GM12878 (cell line): ENCODE results near the gene FOXP1. TPM values are rescaled to one million over a fixed set of nuclear protein-coding genes. Genes with fewer than 3 reads are reported as not detected.

Source experiments
- BMI1 ChIP-seq: fragments of 450-650 bp; IDR thresholded peaks from 2 replicates; pipeline ENCODE4 v1.6.1; 2016; ENCODE audit warnings: mild to moderate bottlenecking, moderate library complexity, borderline replicate concordance
- CBX3 ChIP-seq: fragments of 200-600 bp; sonication (generic); IDR thresholded peaks from 2 replicates; pipeline ENCODE4 v1.6.1; 2016; ENCODE audit warnings: low read depth, borderline replicate concordance
- CEBPB ChIP-seq, 2 experiments: fragments of 150-350 bp in 1 of 2; IDR thresholded peaks; 2 replicates each; pipeline ENCODE4 v1.6.1; 2012 to 2014; ENCODE audit warnings: low read depth in 2 of 2, low read length in 2 of 2, borderline replicate concordance in 1 of 2, inconsistent platforms in 1 of 2
- MXI1 ChIP-seq: fragments of 150-350 bp; IDR thresholded peaks from 2 replicates; pipeline ENCODE4 v1.6.1; 2011; ENCODE audit warnings: low read depth, mild to moderate bottlenecking, inconsistent platforms, low read length, improper control_type of control experiment
- POLR2AphosphoS2 ChIP-seq: IDR thresholded peaks from 2 replicates; pipeline ENCODE4 v1.6.1; 2011; ENCODE audit warnings: low read depth, mild to moderate bottlenecking, low read length, improper control_type of control experiment, moderate library complexity
- SMARCA5 ChIP-seq: fragments of 450-650 bp; IDR thresholded peaks from 2 replicates; pipeline ENCODE4 v1.6.1; 2017; ENCODE audit warnings: mild to moderate bottlenecking
- SRF ChIP-seq, 2 experiments: IDR thresholded peaks; 2 replicates each; pipeline ENCODE4 v1.6.1; 2011; ENCODE audit warnings: low read depth in 2 of 2, low read length in 2 of 2, mild to moderate bottlenecking in 1 of 2, moderate library complexity in 1 of 2
- TARDBP ChIP-seq: IDR thresholded peaks from 2 replicates; pipeline ENCODE4 v1.6.1; 2016; ENCODE audit warnings: borderline replicate concordance
- ZSCAN29 ChIP-seq: fragments of 450-650 bp; IDR thresholded peaks from 2 replicates; pipeline ENCODE4 v1.6.1; 2017; ENCODE audit warnings: mild to moderate bottlenecking, moderate library complexity
- polyA plus RNA-seq, 11 experiments: library from polyadenylated mRNA; depleted of rRNA in 4 of 11; unstranded in 6 of 11; stranded (reverse) in 5 of 11; fragments of >200 nt; fragmentation: Nextera tagmentation in 4 of 11; fragmentation: Illumina TruSeq in 1 of 11; extraction: Ambion mirVana in 4 of 11; extraction: Trizol in 1 of 11; gene quantifications; 1 replicate in 1 of 11; 2 replicates in 10 of 11; pipeline versions ENCODE4 v1.2.1 to v1.2.3, GENCODE V29; 2011 to 2016; ENCODE audit warnings: inconsistent platforms in 2 of 11, missing spikeins in 2 of 11, low read depth in 1 of 11
- total RNA-seq, 4 experiments: library from RNA; depleted of rRNA in 3 of 4; stranded (reverse); fragments of >200 nt in 3 of 4; fragmentation: Illumina TruSeq in 1 of 4; extraction: Trizol in 1 of 4; gene quantifications; 2 replicates each; pipeline versions ENCODE4 v1.2.1 to v1.2.3, GENCODE V29; 2013 to 2021
- TF ChIP-seq, protein P1 (sequence below): IDR thresholded peaks from 2 replicates; pipeline ENCODE4 v1.6.1; 2012; ENCODE audit warnings: improper control_type of control experiment, low read depth, low read length; ENCODE audit not compliant: insufficient replicate concordance
- TF ChIP-seq, protein P2 (sequence below): IDR thresholded peaks from 2 replicates; pipeline ENCODE4 v1.6.1; 2011; ENCODE audit warnings: borderline replicate concordance, low read depth, mild to moderate bottlenecking, moderate library complexity, mixed read lengths, low read length; ENCODE audit not compliant: insufficient read depth; ENCODE audit errors: extremely low read length
- TF ChIP-seq, protein P3 (sequence below): fragments of 450-650 bp; formaldehyde crosslinking; IDR thresholded peaks from 2 replicates; pipeline ENCODE4 v1.5.0; 2022; ENCODE audit warnings: mild to moderate bottlenecking, missing genetic modification characterization
- TF ChIP-seq, protein P4 (sequence below): fragments of 450-650 bp; IDR thresholded peaks from 2 replicates; pipeline ENCODE4 v1.6.1; 2016; ENCODE audit warnings: mild to moderate bottlenecking, moderate library complexity, borderline replicate concordance

Gene FOXP1
- total and polyA plus RNA-seq, 10 of the 15 experiments (the other 5 are each of a cell fraction or from before 2014, with no cell fraction given): 0.05 to 1.6 (median 0.20) TPM; not detected in 1

DNA sequence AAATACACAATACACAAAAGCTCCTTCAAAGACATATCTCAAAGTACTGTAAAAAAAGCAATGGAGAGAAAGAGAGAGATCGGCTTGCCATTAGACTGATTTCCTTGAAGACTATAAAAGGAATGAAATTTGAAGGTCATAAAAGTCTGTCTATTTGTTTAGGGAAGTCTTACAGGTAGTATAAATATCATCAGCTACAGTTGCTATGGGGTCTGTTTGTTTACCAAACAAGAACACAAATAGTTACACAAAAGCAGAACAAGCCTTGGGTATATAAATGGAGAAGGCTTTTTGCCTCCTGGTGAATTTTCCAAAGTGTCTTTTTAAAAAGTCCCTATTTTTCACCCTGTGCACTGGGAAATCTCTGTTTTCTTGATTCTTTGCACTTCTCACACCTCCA lies 552.3 kb downstream of the FOXP1 start (continued):
- TF ChIP-seq, protein P1, sequence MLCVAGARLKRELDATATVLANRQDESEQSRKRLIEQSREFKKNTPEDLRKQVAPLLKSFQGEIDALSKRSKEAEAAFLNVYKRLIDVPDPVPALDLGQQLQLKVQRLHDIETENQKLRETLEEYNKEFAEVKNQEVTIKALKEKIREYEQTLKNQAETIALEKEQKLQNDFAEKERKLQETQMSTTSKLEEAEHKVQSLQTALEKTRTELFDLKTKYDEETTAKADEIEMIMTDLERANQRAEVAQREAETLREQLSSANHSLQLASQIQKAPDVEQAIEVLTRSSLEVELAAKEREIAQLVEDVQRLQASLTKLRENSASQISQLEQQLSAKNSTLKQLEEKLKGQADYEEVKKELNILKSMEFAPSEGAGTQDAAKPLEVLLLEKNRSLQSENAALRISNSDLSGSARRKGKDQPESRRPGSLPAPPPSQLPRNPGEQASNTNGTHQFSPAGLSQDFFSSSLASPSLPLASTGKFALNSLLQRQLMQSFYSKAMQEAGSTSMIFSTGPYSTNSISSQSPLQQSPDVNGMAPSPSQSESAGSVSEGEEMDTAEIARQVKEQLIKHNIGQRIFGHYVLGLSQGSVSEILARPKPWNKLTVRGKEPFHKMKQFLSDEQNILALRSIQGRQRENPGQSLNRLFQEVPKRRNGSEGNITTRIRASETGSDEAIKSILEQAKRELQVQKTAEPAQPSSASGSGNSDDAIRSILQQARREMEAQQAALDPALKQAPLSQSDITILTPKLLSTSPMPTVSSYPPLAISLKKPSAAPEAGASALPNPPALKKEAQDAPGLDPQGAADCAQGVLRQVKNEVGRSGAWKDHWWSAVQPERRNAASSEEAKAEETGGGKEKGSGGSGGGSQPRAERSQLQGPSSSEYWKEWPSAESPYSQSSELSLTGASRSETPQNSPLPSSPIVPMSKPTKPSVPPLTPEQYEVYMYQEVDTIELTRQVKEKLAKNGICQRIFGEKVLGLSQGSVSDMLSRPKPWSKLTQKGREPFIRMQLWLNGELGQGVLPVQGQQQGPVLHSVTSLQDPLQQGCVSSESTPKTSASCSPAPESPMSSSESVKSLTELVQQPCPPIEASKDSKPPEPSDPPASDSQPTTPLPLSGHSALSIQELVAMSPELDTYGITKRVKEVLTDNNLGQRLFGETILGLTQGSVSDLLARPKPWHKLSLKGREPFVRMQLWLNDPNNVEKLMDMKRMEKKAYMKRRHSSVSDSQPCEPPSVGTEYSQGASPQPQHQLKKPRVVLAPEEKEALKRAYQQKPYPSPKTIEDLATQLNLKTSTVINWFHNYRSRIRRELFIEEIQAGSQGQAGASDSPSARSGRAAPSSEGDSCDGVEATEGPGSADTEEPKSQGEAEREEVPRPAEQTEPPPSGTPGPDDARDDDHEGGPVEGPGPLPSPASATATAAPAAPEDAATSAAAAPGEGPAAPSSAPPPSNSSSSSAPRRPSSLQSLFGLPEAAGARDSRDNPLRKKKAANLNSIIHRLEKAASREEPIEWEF: no peak
- TF ChIP-seq POLR2AphosphoS2: no peak
- TF ChIP-seq CBX3: no peak
- no peak for TF ChIP-seq SRF (IDR thresholded peaks at IDR 0.05; ENCODE audit: low read depth in 2 of 2, low read length in 2 of 2)
- TF ChIP-seq ZSCAN29: no peak
- TF ChIP-seq SMARCA5: no peak
- TF ChIP-seq TARDBP: no peak
- TF ChIP-seq, protein P2, sequence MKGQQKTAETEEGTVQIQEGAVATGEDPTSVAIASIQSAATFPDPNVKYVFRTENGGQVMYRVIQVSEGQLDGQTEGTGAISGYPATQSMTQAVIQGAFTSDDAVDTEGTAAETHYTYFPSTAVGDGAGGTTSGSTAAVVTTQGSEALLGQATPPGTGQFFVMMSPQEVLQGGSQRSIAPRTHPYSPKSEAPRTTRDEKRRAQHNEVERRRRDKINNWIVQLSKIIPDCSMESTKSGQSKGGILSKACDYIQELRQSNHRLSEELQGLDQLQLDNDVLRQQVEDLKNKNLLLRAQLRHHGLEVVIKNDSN: no peak
- TF ChIP-seq, protein P3, sequence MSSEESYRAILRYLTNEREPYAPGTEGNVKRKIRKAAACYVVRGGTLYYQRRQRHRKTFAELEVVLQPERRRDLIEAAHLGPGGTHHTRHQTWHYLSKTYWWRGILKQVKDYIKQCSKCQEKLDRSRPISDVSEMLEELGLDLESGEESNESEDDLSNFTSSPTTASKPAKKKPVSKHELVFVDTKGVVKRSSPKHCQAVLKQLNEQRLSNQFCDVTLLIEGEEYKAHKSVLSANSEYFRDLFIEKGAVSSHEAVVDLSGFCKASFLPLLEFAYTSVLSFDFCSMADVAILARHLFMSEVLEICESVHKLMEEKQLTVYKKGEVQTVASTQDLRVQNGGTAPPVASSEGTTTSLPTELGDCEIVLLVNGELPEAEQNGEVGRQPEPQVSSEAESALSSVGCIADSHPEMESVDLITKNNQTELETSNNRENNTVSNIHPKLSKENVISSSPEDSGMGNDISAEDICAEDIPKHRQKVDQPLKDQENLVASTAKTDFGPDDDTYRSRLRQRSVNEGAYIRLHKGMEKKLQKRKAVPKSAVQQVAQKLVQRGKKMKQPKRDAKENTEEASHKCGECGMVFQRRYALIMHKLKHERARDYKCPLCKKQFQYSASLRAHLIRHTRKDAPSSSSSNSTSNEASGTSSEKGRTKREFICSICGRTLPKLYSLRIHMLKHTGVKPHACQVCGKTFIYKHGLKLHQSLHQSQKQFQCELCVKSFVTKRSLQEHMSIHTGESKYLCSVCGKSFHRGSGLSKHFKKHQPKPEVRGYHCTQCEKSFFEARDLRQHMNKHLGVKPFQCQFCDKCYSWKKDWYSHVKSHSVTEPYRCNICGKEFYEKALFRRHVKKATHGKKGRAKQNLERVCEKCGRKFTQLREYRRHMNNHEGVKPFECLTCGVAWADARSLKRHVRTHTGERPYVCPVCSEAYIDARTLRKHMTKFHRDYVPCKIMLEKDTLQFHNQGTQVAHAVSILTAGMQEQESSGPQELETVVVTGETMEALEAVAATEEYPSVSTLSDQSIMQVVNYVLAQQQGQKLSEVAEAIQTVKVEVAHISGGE (CRISPR knock-in tag): no peak
- no peak for TF ChIP-seq CEBPB (IDR thresholded peaks at IDR 0.05; ENCODE audit: borderline replicate concordance in 1 of 2, low read depth in 2 of 2, low read length in 2 of 2)
- TF ChIP-seq MXI1: no peak
- TF ChIP-seq, protein P4, sequence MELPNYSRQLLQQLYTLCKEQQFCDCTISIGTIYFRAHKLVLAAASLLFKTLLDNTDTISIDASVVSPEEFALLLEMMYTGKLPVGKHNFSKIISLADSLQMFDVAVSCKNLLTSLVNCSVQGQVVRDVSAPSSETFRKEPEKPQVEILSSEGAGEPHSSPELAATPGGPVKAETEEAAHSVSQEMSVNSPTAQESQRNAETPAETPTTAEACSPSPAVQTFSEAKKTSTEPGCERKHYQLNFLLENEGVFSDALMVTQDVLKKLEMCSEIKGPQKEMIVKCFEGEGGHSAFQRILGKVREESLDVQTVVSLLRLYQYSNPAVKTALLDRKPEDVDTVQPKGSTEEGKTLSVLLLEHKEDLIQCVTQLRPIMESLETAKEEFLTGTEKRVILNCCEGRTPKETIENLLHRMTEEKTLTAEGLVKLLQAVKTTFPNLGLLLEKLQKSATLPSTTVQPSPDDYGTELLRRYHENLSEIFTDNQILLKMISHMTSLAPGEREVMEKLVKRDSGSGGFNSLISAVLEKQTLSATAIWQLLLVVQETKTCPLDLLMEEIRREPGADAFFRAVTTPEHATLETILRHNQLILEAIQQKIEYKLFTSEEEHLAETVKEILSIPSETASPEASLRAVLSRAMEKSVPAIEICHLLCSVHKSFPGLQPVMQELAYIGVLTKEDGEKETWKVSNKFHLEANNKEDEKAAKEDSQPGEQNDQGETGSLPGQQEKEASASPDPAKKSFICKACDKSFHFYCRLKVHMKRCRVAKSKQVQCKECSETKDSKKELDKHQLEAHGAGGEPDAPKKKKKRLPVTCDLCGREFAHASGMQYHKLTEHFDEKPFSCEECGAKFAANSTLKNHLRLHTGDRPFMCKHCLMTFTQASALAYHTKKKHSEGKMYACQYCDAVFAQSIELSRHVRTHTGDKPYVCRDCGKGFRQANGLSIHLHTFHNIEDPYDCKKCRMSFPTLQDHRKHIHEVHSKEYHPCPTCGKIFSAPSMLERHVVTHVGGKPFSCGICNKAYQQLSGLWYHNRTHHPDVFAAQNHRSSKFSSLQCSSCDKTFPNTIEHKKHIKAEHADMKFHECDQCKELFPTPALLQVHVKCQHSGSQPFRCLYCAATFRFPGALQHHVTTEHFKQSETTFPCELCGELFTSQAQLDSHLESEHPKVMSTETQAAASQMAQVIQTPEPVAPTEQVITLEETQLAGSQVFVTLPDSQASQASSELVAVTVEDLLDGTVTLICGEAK: no peak
- TF ChIP-seq BMI1: no peak
